BE2C (cell line): ENCODE data around the gene SLC13A3.

Experiments
- DNase-seq: peaks from one replicate; pipeline ENCODE4 v3.0.0-alpha.2; 2020
- H3K27me3 ChIP-seq: fragments of 250-450 bp; sonication (Bioruptor Pico); 2 replicates; pipeline ENCODE4 v1.5.1; 2020; ENCODE audit warnings: mild to moderate bottlenecking
- H3K36me3 ChIP-seq: fragments of 250-450 bp; sonication (Bioruptor Pico); 2 replicates; pipeline ENCODE4 v1.5.1; 2020; ENCODE audit warnings: mild to moderate bottlenecking
- H3K4me1 ChIP-seq: fragments of 250-450 bp; sonication (Bioruptor Pico); 2 replicates; pipeline ENCODE4 v1.5.1; 2020
- H3K4me3 ChIP-seq: 2 replicates; pipeline ENCODE4 v1.5.1; 2011; ENCODE audit warnings: low read depth, low read length
- H3K9me3 ChIP-seq: fragments of 250-450 bp; sonication (Bioruptor Pico); 2 replicates; pipeline ENCODE4 v1.5.1; 2020
- CTCF ChIP-seq: IDR thresholded peaks from 2 replicates; pipeline ENCODE4 v1.5.1; 2012; ENCODE audit warnings: mild to moderate bottlenecking, low read depth, low read length

Gene SLC13A3

GRCh38 chr20:46566125-46566524 is 85.1 kb downstream of the SLC13A3 start:
- no peaks in the 10 kb centered on the region for H3K27me3 ChIP-seq
- H3K4me1 ChIP-seq: no peaks in the 10 kb centered on the region
- no peak for TF ChIP-seq CTCF
- H3K9me3 ChIP-seq: peaks cover under 1% of the 10 kb centered on the region
- no peaks in the 10 kb centered on the region for H3K36me3 ChIP-seq
- DNase-seq: no peak
- H3K4me3 ChIP-seq: no peak overlapping the region

- TF ChIP-seq CTCF: no peak
- DNase-seq: no peak
- no peak overlapping the region for H3K4me3 ChIP-seq
- H3K9me3 ChIP-seq: no peaks in the 10 kb centered on the region
- no peaks in the 10 kb centered on the region for H3K36me3 ChIP-seq
- H3K27me3 ChIP-seq: no peaks in the 10 kb centered on the region
- no peaks in the 10 kb centered on the region for H3K4me1 ChIP-seq
Observed at GRCh38 chr20:46564241-46564957, 86.9 kb downstream of the SLC13A3 start.

GRCh38 chr20:46563860-46564221 is 87.4 kb downstream of the SLC13A3 start:
- no peak for DNase-seq
- Histone ChIP-seq H3K36me3 (no peaks in the 10 kb centered on the region), H3K4me1 (no peaks in the 10 kb centered on the region), H3K27me3 (no peaks in the 10 kb centered on the region), H3K4me3 (no peak overlapping the region), H3K9me3 (no peaks in the 10 kb centered on the region)
- no peak for TF ChIP-seq CTCF

GRCh38 chr20:46563170-46563859 is 87.9 kb downstream of the SLC13A3 start:
- DNase-seq: no peak

GRCh38 chr20:46562373-46563169 is 88.7 kb downstream of the SLC13A3 start:
- peak; percentile 94 for TF ChIP-seq CTCF
- Histone ChIP-seq H3K9me3 (no peaks in the 10 kb centered on the region), H3K27me3 (peaks cover 3% of the 10 kb centered on the region), H3K4me3 (peak overlapping the region; percentile 56), H3K36me3 (no peaks in the 10 kb centered on the region), H3K4me1 (no peaks in the 10 kb centered on the region)
- peak; percentile 74 for DNase-seq

More at GRCh38 chr20:46563170-46563859, 87.9 kb downstream of the SLC13A3 start:
- no peaks in the 10 kb centered on the region for H3K36me3 ChIP-seq
- H3K9me3 ChIP-seq: no peaks in the 10 kb centered on the region
- H3K27me3 ChIP-seq: no peaks in the 10 kb centered on the region
- H3K4me3 ChIP-seq: no peak overlapping the region; the same call in 1 of the 2 replicates
- no peaks in the 10 kb centered on the region for H3K4me1 ChIP-seq
- TF ChIP-seq CTCF: no peak

DNA sequence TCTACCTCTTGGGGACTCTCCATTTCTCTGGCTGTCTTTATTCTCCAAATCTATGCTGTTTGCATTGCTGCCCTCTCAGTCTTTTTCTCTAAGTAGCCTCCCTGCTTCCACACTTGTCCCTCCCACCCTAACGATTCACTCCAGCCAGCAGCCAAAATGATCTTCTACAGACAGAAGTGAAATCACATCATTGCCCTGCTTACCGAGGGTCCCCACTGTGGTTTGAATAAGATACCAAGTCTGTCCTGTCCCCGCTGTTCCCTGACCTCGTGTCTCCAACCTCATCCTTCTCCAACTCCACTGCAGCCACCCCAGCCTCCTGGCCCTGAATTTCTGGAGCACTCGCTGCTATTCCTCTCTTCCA is 89.3 kb downstream of the SLC13A3 start:
- H3K4me3 ChIP-seq: peak overlapping the region; percentile 56
- no peak for DNase-seq
- no peaks in the 10 kb centered on the region for H3K36me3 ChIP-seq
- H3K4me1 ChIP-seq: no peaks in the 10 kb centered on the region
- no peak for TF ChIP-seq CTCF
- H3K9me3 ChIP-seq: no peaks in the 10 kb centered on the region
- H3K27me3 ChIP-seq: peaks cover 8% of the 10 kb centered on the region
